Activated T-cell treated with anti-CD3 and anti-CD28 coated beads, Interleukin-2, amount 50 U/mL, for 4 hours (primary cell): ENCODE results near the gene PTPN9. TPM values are rescaled to one million over a fixed set of nuclear protein-coding genes. Genes with fewer than 3 reads are reported as not detected.

Experiments
- ATAC-seq, 2 donors: fragments of 200-7000 bp; cut with Tn5 transposase; one replicate each; pipeline ENCODE4 v1.10.0; 2021
- DNase-seq: peaks from one replicate; pipeline ENCODE4 v3.0.0-alpha.2; 2020
- H3K27me3 Mint-ChIP-seq: one replicate; pipeline ENCODE4 v1.8.0; 2021; ENCODE audit warnings: low read depth, mixed read lengths
- H3K36me3 Mint-ChIP-seq: one replicate; pipeline ENCODE4 v1.8.0; 2022; ENCODE audit warnings: mixed read lengths; ENCODE audit not compliant: insufficient read depth
- H3K4me1 Mint-ChIP-seq: one replicate; pipeline ENCODE4 v1.8.0; 2021; ENCODE audit warnings: low read depth, mixed read lengths
- H3K4me3 Mint-ChIP-seq: one replicate; pipeline ENCODE4 v1.8.0; 2021; ENCODE audit warnings: mild to moderate bottlenecking, moderate library complexity, mixed read lengths
- H3K9me3 Mint-ChIP-seq: one replicate; pipeline ENCODE4 v1.8.0; 2021; ENCODE audit warnings: mixed read lengths
- total RNA-seq, 3 donors: library from RNA; stranded (reverse); gene quantifications; one replicate each; pipeline ENCODE4 v1.2.1, GENCODE V29; 2021

PTPN9 gene
- total RNA-seq: 10 to 100 TPM; 11.2 to 14.9 (median 14.4) TPM

GRCh38 chr15:75578948-75579920, at the start of gene PTPN9:
TSS of gene PTPN9 (minus strand) at chr15:75579315. CDS start at chr15:75578776, 539 bp downstream.
- H3K9me3 Mint-ChIP-seq: no peaks in the 10 kb centered on the region
- ATAC-seq (peak; percentile 87), DNase-seq (peak; percentile 65)
- peak within 1 kb of the TSS; percentile 91 for H3K4me3 Mint-ChIP-seq
- H3K4me1 Mint-ChIP-seq: peaks cover 14% of the 10 kb centered on the region
- no peaks in the 10 kb centered on the region for H3K27me3 Mint-ChIP-seq
- H3K36me3 Mint-ChIP-seq: no peaks in the 10 kb centered on the region

GRCh38 chr15:75625542-75626347, 46.6 kb upstream of the PTPN9 start, which contains the start of gene SNUPN:
TSS of gene SNUPN (minus strand) at chr15:75625725. CDS start at chr15:75621051, 4,674 bp downstream.
- peak within 1 kb of the TSS; percentile 88 for H3K4me3 Mint-ChIP-seq
- peak; percentile 95 to 96 for ATAC-seq
- no peaks in the 10 kb centered on the region for H3K9me3 Mint-ChIP-seq
- DNase-seq: peak; percentile 90
- H3K36me3 Mint-ChIP-seq: peaks cover 3% of the 10 kb centered on the region
- H3K27me3 Mint-ChIP-seq: no peaks in the 10 kb centered on the region
- peaks cover 30% of the 10 kb centered on the region for H3K4me1 Mint-ChIP-seq

- DNase-seq (no peak), ATAC-seq (no peak)
- no peaks in the 10 kb centered on the region for H3K27me3 Mint-ChIP-seq
- H3K4me3 Mint-ChIP-seq: peak overlapping the region; percentile 45
- peaks cover 38% of the 10 kb centered on the region for H3K4me1 Mint-ChIP-seq
- peaks cover 3% of the 10 kb centered on the region for H3K36me3 Mint-ChIP-seq
- H3K9me3 Mint-ChIP-seq: no peaks in the 10 kb centered on the region
Observed at GRCh38 chr15:75622505-75622904, 43.4 kb upstream of the PTPN9 start.

GRCh38 chr15:75620841-75621391, 41.8 kb upstream of the PTPN9 start:
- Mint-ChIP-seq H3K9me3 (no peaks in the 10 kb centered on the region), H3K36me3 (peaks cover 13% of the 10 kb centered on the region), H3K4me3 (peak overlapping the region; percentile 67), H3K4me1 (peaks cover 32% of the 10 kb centered on the region), H3K27me3 (no peaks in the 10 kb centered on the region)
- ATAC-seq: no peak
- peak; percentile 20 for DNase-seq

GRCh38 chr15:75620058-75620820, 41.1 kb upstream of the PTPN9 start:
- no peaks in the 10 kb centered on the region for H3K27me3 Mint-ChIP-seq
- DNase-seq (no peak), ATAC-seq (no peak)
- H3K9me3 Mint-ChIP-seq: no peaks in the 10 kb centered on the region
- H3K4me3 Mint-ChIP-seq: peak overlapping the region; percentile 43
- H3K36me3 Mint-ChIP-seq: peaks cover 17% of the 10 kb centered on the region
- peaks cover 32% of the 10 kb centered on the region for H3K4me1 Mint-ChIP-seq

- ATAC-seq (no peak), DNase-seq (no peak)
- no peak overlapping the region for H3K4me3 Mint-ChIP-seq
- no peaks in the 10 kb centered on the region for H3K27me3 Mint-ChIP-seq
- peaks cover 19% of the 10 kb centered on the region for H3K4me1 Mint-ChIP-seq
- H3K36me3 Mint-ChIP-seq: peaks cover 30% of the 10 kb centered on the region
- H3K9me3 Mint-ChIP-seq: no peaks in the 10 kb centered on the region
Observed at GRCh38 chr15:75616766-75617165, 37.7 kb upstream of the PTPN9 start.

GRCh38 chr15:75606711-75607699, 27.9 kb upstream of the PTPN9 start:
- Mint-ChIP-seq H3K9me3 (no peaks in the 10 kb centered on the region), H3K4me3 (peak overlapping the region; percentile 31), H3K4me1 (peaks cover 44% of the 10 kb centered on the region), H3K27me3 (no peaks in the 10 kb centered on the region), H3K36me3 (peaks cover 37% of the 10 kb centered on the region)
- DNase-seq: no peak
- ATAC-seq: peak; percentile 60 to 73

- Mint-ChIP-seq H3K4me3 (peak overlapping the region; percentile 27), H3K27me3 (no peaks in the 10 kb centered on the region), H3K4me1 (peaks cover 44% of the 10 kb centered on the region), H3K9me3 (no peaks in the 10 kb centered on the region), H3K36me3 (peaks cover 34% of the 10 kb centered on the region)
- no peak for ATAC-seq
- DNase-seq: no peak
Observed at GRCh38 chr15:75606026-75606425, 26.9 kb upstream of the PTPN9 start.

GRCh38 chr15:75599401-75599800, 20.3 kb upstream of the PTPN9 start:
- ATAC-seq: no peak
- no peaks in the 10 kb centered on the region for H3K9me3 Mint-ChIP-seq
- H3K36me3 Mint-ChIP-seq: peaks cover 34% of the 10 kb centered on the region

GRCh38 chr15:75598361-75598760, 19.2 kb upstream of the PTPN9 start:
- no peak overlapping the region for H3K4me3 Mint-ChIP-seq
- H3K27me3 Mint-ChIP-seq: no peaks in the 10 kb centered on the region
- H3K9me3 Mint-ChIP-seq: no peaks in the 10 kb centered on the region
- DNase-seq: no peak
- ATAC-seq: no peak
- H3K4me1 Mint-ChIP-seq: peaks cover 21% of the 10 kb centered on the region
- peaks cover 34% of the 10 kb centered on the region for H3K36me3 Mint-ChIP-seq

More at GRCh38 chr15:75599401-75599800, 20.3 kb upstream of the PTPN9 start:
- DNase-seq: no peak
- Mint-ChIP-seq H3K4me3 (no peak overlapping the region), H3K27me3 (no peaks in the 10 kb centered on the region), H3K4me1 (peaks cover 21% of the 10 kb centered on the region)

- Mint-ChIP-seq H3K9me3 (no peaks in the 10 kb centered on the region), H3K4me1 (peaks cover 21% of the 10 kb centered on the region), H3K36me3 (peaks cover 34% of the 10 kb centered on the region), H3K4me3 (no peak overlapping the region), H3K27me3 (no peaks in the 10 kb centered on the region)
- DNase-seq (peak; percentile 27), ATAC-seq (peak in 1 of 2 donors; percentile 27)
Observed at GRCh38 chr15:75597667-75598341, 18.7 kb upstream of the PTPN9 start.

GRCh38 chr15:75596703-75597345, 17.7 kb upstream of the PTPN9 start:
- DNase-seq: no peak
- H3K4me3 Mint-ChIP-seq: no peak overlapping the region
- H3K9me3 Mint-ChIP-seq: no peaks in the 10 kb centered on the region
- no peaks in the 10 kb centered on the region for H3K27me3 Mint-ChIP-seq
- H3K36me3 Mint-ChIP-seq: peaks cover 37% of the 10 kb centered on the region
- peaks cover 21% of the 10 kb centered on the region for H3K4me1 Mint-ChIP-seq
- ATAC-seq: no peak
